Suppressor macrophage treated with lipopolysaccharide for 1 hour (primary cell): ENCODE data around the gene OXSR1.
"Not testable (repeated sequence)": the region's sequence is repeated elsewhere in the genome, so short reads cannot be mapped to it uniquely, and the experiment has no call there.

Experiments used
- DNase-seq, 3 donors: peaks; one replicate each; pipeline ENCODE4 v3.0.0-alpha.2; 2020 to 2022

The OXSR1 gene

DNA sequence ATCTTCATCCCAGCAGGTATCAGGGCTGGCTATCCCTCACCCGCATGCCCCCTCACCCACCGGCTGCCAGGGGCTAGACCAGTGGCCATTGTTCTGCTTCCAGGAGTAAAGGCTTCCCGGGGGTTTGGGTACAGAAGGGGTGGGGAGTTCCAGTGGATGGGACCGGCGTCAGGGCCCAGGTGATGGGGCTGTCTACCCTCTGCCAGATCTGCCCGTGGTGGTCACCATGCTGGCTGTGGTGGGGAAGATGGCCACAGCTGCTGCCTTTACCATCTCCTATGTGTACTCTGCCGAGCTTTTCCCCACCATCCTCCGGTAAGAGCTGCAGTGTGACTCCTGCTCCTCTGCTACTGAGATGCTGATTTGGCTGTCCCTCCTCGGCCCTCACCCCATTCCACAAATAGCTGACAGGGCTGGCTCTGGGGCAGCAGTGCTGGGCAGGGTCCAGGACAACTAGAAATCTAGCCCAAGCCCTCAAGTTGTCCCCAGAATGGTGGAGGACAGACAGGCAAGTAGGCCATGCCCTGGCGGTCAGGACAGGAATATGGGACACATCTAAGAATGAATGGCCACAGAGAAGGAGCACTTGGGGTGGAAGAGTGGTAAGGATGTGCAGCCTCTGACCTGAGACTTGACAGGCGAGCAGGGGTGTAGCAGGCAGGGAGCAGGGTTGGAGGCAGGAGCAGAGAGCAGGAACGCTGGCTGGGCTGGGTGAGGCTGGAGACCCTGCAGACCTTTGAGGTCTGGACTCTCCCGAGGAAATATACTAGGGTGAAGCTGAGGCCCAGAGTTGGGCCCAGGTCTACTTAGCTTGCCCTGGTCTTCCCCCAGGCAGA lies 111.0 kb downstream of the OXSR1 start:
- DNase-seq: no peak

DNA sequence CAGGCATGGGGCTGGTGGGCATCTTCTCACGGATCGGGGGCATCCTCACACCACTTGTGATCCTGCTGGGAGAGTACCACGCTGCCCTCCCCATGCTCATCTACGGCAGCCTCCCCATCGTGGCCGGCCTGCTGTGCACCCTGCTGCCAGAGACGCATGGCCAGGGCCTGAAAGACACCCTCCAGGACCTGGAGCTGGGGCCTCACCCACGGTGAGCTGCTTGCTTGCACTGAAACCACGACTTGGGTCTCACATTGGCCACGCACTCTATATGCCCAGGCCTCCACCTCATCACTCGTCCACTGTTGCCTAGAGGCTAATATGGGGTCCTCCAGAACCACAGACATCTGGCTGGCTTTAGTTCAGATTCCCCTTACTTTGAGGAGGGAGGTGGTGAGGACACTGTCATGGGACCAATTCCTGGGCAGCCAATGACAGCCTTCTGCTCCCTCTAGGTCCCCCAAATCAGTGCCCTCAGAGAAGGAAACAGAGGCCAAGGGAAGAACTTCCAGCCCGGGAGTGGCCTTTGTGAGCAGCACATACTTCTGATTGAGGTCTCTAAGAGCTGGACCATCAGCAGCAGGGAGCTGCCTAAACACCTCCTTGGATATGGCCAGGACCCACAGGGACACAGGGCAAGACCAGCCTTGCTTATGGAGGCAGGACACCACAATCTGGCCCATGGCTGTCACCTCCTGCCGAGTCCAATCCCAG lies 111.7 kb downstream of the OXSR1 start:
- DNase-seq: no peak

DNA sequence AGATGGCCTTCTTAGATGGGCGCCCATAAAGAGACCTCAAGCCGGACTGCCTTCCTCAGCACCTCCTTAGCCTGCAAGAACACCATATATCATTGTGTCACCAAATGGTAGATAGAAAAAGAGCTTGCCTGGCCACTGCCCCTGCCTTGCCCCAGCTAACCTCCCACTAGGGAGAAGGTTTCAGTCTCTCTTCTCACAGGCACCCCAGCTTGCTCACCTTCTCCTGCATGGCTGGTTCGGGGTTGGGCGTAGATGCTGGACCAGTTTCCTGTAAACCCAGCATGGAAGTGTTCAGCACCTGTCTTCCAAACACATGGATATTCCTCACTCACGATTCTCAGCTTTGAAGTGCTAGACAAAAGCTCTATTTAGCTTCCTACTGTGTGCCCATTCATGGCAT lies 113.5 kb downstream of the OXSR1 start:
- no peak for DNase-seq

DNA sequence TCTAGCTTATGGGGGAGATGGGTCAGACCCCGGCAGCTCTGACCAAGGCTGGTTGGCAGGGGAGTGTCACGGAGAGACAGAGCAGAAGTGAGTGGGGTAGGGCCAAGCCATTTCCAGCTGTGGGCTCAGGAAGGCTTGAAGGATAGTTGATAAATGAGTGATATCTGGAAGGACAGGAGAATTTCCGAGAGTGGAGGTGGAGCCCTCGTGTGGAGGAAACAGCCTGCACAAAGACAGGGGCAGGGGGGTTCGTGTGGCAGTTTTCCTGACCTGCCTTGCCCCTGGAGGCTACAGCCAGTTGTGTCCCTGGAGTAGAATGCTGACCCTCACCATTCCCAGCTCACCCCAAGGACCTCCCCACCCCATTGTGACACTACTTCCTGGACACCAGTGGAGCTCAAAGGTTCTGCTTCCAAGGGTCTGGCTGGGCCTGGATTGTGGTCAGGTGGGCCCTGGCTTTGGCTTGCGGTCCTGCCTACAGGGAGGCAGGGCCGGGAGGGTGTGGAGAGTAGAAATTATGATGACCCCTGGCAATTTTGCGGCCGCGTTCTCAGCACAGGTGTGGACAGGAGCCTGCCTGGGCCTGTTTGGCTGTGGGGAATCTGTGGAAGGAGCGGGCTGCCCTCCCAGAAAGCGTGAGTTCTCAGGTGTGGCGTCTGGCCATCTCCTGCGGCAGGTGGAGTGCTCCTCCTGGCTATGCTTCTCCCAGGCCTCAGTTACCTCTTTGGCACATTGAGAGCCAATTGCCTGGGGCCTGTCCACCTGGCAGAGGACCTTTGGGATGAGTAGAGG lies 116.8 kb downstream of the OXSR1 start, which contains the start of gene SLC22A14:
Gene SLC22A14 (plus strand): TSS at position 400 of the 792 bp plus-strand sequence. CDS start 23,733 bp downstream, outside the sequence.
- DNase-seq: no peak

DNA sequence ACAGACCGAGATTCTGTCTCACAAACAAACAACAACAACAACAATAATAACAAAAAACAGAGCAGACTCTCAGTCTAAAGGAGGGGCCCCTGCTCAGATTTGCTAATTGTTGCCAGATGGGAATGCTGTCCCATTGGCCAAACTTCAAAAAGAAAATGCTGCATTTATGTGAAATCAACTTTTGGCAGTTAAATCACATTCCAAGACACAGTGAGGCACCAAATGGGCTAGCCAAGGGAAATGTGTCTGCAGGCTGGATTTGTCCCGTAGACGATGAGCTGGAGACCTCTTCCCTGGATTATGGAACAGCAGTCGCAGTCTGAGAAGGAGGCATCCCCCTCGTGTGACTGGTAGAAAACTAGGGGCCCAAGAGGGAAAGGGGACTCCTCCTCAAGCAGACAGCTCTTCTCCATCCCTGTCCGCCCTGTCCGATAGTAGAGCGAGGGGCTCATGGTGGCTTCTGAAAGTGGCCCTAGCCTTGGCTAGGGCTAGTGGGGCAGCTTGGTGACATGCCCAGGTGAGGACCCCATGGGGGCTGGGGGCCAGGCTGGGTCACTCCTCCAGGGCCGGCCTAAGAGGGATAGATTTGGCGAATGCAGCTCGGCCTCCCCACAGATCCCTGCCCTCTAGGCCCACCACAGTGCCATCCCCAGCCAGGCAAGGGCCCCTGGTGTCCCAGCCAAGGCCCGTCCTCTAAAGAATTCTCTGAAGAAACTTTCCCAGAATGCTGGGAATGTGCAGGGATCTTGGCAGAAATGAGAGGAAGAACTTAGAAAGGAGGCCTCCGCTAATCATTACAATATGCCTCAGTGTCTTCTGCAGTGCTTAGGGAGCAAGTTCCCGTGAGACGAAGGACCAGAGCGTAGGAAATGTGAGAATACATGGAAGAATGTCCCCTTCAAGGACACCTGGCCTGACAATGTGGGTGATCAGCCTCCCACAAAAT lies 118.7 kb downstream of the OXSR1 start:
- no peak for DNase-seq

DNA sequence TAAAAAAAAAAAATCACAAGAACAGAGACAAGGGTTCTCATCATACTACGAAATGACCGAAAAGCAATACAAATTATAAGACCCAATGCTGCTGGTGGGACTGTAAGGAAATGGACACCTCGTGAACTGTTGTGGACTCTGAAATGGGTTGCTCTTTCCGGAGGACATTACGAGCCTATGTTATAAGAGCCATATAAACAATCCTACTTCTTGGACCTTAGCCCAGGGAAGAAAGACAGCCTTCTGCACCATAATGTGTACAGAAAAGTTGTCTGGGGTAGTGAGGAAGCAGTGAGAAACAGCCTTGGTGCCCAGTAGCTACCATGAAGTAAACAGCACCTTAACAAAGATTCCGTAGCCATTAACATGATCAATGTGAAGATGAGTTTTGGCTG lies 119.4 kb downstream of the OXSR1 start:
- no peak for DNase-seq

DNA sequence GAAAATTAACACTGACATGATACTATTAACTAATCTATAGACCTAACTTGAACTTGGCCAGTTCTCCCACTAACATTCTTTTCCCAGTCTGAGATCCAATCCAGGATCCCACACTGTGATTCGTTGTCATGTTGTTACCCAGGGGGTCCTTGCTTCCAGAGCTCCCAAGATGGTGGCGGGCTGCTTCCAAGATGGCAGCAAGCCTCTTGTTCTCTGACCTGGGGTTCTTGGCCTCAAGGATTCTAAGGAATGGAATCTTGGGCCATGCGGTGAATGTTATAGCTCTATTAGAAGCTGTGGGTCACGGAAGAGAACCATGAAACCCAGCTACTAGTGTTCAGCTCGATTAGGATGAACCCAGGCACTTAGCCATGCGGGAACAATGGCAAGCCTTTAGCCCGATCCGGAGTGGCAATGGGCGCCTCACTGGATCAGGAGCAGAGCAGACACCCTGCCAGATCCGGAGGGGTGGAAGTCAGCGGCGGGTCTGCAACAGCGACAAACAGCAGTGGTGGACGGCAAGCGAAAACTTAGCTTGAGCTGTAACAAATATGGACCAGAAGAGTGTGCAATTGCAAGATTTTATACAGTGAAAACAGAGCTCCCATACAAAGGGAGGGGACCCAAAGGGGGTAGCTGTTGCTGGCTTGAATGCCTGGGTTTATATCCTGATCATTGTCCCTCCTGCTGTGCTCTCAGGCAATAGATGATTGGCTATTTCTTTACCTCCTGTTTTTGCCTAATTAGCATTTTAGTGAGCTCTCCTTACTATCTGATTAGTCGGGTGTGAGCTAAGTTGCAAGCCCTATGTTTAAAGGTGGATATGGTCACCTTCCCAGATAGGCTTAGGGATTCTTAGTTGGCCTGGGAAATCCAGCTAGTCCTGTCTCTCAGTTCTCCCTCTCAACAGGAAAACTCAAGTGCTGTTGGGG lies 124.2 kb downstream of the OXSR1 start:
- DNase-seq: not testable (repeated sequence)

DNA sequence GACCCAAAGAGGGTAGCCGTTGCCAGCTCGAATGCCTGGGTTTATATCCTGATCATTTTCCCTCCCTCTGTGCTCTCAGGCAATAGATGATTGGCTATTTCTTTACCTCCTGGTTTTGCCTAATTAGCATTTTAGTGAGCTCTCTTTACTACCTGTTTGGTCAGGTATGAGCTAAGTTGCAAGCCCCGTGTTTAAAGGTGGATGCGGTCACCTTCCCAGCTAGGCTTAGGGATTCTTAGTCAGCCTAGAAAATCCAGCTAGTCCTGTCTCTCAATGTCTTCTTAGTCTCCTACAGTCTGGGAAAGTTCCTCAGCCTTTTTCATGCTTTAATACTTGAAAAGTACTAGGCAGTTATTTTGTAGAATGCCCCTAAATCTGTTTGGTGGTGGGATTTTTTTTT lies 131.7 kb downstream of the OXSR1 start:
- not testable (repeated sequence) for DNase-seq

DNA sequence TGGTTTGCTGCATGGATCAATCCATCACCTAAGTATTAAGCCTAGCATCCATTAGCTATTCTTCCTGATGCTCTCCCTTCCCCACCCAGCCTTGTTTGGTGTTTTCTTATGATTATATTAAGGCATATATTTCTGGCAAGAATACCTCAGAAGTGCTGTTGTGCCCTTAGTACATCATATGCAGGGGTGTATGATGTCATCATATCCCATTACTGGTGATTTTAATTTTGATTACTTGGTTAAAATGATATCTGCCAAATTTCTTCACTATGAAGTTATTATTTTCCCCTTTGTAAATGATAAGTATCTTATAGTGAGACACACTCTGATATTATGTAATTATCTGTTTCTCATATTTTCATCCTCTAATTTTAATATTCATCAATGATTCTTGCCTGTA lies 132.2 kb downstream of the OXSR1 start:
- no peak for DNase-seq

DNA sequence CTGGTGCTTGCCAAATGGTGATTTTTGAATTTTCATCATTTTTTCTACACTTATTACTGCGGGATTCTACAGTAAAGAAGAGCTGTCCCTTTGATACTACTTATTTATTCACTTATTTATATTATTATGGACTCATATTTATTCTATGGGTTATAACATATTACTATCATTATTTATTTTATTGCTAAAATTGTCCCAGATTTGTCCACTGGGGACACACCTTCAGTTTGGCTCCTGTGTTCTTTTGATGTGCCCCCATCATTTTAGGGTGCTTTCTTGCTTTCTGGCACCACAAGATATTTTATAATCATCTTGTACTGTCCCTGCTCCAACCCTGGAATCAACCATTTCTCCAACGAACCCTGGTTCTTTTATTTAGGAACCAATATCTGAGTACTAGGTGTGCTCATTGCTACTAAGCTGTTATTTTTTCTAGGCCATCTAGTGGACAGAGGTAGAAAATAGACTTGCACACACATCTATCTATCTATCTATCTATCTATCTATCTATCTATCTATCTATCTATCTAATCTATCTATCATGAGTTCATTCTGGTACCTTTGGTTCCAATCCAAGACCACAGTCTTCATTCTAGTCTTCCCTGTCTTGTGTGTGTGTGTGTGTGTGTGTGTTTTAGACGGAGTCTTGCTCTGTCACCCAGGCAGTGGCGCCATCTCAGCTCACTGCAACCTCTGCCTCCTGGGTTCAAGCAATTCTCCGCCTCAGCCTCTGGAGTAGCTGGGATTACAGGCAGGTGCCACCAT lies 132.8 kb downstream of the OXSR1 start:
- peak in 1 of 3 donors; percentile 35 for DNase-seq
